Stimulated activated CD4-positive, alpha-beta T cell treated with anti-CD3 and anti-CD28 coated beads, Interleukin-2, amount 100 ng/mL, for 24 hours (primary cell): Measurements from ENCODE around the gene ZFP62.
"Not testable (repeated sequence)": the region's sequence is repeated elsewhere in the genome, so short reads cannot be mapped to it uniquely, and the experiment has no call there.

Experiments
- DNase-seq, 2 donors: peaks; one replicate each; pipeline ENCODE4 v3.0.0-alpha.2; 2020

ZFP62 gene

DNA sequence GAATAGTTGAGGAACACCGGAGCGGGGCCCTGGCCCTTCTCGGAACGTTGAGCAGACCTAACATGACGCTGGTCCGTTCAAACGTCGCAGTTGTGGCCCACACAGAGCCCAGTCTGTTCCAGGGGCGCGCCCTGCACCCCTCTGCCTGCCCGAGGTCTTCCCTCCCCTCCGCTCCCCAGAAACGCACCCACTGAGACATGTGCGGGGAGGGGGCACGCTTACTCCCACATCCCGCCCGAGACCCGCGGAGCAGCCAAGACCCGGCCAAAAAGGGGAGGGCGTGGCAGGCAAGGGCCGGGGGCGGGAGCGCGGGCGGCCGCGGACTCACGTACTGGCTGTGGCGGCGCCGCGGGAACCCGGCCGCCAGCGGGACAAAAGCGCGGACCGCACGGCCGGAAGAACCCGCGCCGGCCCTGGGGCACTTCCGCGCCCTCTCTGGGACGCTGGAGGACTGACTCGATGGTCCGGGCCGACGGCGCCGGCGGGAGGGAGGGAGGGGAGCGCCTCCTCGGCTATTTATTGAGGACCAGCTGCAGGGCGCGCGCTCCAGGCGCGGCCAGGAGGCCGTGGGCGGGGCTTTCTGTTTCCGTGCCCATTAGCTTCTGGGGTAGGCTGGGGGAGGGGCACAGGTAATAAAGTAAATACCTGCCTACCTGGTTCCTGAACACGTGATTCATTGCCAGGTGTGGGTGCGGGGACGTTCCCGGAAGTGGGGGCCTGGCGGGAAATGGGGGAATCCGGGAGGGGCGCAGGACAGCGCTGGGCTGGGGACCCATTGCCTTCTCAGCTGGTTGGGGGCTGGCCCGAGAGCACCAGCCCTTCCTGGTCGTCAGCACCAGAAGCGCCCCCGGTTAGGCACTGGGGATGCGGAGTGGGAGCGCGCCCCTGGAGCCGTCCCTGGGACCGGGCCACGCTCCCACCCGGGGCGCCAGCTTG, at the start of gene ZFP62:
Gene ZFP62 (minus strand): TSS at position 390 of the 936 bp plus-strand sequence. CDS start 57 bp downstream, at position 333.
- peak; percentile 86 to 88 for DNase-seq

DNA sequence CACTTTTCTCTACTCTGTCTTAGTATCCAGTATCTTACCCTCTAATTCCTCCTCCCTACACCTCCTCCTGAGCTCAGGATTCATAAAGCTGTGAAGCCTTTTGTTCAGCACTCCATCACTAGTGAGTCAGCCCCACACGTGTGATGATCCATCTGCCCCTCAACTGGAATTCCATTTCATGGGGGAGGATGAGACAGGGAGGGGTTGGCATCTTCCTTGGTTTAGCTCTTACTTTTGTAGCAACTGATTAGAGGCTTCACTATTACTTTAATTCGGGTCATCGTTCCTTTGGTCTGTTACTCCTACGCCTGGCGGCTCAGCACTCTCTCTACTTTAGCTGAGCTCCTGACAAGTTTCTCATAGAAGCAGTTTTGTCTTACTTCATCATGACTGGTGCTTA, 49.7 kb upstream of the ZFP62 start:
- DNase-seq = no peak

DNA sequence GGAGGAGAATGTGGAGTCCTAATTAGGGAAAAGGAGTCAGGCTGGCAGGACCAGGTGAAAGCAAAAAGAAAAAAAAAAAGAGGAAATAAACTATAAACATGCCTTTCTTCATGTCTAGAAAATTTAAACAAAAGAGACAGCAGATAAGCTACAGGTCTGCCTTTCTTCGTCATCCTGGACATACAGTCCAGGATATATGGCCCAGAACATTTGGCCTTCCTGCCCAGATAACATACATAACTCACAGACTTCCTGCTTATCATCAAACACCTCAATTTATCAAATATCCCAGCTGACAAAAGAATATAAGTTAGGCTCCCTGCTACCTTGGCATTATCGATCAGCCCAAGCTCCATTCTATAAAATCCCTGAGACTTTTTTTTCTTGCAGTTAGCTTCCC, 49.1 kb upstream of the ZFP62 start:
- DNase-seq = no peak

DNA sequence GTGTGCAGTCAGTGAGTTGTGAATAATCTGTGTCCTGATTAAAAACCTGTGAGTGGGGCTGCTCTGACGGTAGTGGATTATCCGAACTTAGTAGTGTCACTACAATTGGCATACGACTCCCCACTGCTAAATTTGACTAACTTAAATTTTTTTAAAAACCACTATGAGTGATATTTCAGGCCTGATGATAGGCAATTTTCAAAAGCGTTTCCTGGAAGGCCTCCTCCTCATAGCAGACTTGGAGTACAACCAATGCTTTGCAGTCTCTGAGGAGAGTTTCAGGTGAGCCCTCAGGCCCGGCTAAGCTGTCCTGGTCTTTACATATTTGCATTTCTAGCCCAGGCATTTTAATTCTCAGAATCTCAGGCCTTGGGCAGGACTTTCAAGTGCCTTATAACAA, 48.7 kb upstream of the ZFP62 start:
- DNase-seq = no peak

DNA sequence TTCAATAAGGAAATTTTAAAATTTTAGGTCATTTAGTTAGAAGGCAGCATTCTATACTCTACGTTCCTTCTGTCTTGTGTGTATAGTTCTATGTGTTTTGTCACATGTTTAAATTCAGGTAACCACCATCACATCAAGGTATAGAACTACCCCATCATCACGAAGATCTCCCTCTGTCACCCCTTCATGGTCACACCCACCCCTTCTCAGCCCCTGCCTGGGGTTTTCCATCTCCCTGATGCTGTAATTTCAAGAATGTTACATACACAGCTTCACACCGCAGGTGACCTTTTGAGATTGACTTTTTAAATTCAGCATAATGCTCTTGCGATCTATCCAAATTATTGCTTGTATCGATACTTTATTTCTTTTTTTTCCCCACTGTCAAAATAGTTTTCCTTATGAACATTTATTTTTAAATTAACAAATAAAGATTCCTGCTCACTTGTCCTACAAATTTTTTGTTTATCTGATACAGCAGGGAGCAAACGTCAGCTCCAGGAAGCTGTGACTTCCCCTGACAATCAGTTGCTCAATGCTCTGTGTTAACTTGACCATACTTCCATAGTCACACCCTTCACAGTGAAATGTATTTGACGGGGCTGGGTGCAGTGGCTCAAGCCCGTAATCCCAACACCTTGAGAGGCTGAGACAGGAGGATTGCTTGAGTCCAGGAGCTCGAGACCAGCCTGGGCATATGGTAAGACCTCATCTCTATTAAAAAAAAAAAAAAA, 48.1 kb upstream of the ZFP62 start:
- DNase-seq = no peak

DNA sequence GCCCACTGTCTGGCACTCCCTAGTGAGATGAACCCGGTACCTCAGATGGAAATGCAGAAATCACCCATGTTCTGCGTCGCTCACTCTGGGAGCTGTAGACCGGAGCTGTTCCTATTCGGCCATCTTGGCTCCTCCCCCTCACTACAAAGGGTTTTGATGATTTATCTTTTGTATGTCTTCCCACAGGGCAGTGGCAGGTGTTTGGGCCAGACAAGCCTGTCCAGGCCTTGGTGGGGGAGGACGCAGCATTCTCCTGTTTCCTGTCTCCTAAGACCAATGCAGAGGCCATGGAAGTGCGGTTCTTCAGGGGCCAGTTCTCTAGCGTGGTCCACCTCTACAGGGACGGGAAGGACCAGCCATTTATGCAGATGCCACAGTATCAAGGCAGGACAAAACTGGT, 47.3 kb upstream of the ZFP62 start:
- DNase-seq = no peak

DNA sequence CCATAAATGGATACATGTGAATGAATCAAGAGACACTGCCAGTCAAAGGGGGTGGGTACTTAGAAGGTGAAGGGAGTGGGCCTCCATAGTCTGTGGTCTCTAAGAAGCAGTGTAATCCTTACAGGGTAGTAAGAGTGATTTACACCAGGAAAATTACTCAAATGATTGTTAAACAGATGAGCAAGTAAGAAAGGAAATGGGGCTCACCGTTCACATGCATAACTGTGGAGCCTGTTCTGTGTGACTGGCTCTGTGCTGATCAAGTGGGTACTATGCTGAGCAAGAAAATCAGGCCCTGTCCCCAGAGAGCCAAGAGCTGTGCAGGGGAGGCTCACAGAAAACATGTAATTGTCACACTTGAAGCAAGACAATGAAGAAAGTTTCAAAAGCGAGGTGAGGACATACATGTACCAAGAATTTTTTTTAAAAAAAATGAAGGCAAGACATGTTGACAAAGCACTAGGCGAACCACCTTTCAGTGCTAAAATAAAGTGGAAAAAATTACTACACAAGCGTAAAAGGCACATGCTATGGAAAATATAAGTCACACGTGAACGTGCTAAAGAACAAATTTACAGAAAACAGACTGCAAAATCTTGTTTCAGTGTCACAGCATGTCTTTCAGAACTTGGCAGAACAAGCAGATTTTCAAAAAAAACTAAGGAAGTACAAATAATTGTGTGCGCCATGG, 40.4 kb upstream of the ZFP62 start:
- no peak for DNase-seq

DNA sequence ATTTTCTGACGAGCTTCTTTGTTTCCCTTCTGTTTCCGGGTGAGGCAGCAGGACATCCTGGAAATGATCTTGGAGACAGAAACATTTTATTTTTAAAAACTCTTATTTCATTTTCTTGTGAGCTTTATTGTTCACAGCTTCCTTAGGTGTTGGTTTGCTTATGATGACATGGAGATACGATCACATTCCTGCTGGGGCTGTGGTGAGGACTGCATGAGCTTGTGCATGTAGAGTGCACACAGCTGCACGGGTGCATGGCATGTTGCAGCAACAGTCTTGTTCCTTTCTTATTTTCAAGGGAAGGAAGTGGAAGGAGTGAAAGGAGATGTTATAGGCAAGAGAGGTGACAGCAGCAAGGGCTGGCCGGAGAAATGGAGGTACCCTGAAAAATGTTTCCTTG, 39.1 kb upstream of the ZFP62 start:
- no peak for DNase-seq

DNA sequence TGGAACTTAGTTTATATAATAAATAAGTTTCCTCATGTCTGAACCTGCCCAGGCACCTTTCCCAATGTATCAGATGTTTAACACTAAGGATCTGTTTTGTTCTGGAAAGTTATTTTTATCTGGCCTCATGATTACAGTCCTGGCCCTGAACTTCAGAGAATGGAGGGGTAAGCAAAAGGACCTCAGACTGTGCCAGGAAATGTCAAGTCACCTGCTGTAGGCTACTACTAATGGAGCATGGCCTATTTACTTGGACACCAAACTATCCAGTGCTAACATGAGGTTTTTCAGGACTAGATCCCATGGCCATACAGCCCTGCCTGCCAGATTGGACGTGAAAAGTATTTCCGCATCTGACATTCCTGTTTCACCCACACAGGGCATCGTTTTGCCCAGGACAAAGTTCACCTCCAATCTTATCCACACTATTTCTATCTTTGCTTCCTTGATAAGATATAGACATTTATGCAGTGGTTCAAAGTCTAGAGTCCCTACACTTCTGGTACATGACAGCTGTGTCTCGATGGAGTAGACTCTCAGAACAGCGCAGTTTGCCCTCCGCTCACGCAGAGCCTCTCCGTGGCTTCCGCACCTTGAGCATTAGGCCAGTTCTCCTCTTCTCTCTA, 37.7 kb upstream of the ZFP62 start, which contains the start of gene BTNL8:
Gene BTNL8 (plus strand): TSS at position 539 of the 626 bp plus-strand sequence. CDS start 152 bp downstream, outside the sequence.
- no peak for DNase-seq

DNA sequence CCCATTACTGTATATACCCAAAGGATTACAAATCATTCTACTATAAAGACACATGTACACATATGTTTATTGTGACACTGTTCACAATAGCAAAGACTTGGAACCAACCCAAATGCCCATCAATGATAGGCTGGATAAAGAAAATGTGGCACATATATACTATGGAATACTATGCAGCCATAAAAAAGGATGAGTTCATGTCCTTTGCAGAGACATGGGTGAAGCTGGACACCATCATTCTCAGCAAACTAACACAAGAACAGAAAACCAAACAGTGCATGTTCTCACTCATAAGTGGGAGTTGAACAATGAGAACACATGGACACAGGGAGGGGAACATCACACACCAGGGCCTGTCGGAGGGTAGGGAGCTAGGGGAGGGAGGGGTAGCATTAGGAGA, 34.3 kb upstream of the ZFP62 start:
- DNase-seq = not testable (repeated sequence)

DNA sequence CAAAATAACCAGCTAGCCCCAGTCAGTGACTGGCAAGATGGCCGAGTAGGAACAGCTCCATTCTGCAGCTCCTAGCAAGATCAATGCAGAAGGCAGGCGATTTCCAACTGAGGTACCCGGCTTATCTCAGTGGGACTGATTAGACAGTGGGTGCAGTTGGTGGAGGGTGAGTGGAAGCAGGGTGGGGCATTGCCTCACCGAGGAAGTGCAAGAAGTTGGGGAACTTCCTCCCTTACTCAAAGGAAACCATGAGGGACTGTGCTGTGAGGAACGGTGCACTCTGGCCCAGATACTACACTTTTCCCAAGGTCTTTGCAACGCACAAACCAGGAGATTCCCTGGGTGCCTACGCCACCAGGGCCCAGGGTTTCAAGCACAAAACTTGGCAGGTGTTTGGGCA, 28.3 kb upstream of the ZFP62 start:
- no peak for DNase-seq

DNA sequence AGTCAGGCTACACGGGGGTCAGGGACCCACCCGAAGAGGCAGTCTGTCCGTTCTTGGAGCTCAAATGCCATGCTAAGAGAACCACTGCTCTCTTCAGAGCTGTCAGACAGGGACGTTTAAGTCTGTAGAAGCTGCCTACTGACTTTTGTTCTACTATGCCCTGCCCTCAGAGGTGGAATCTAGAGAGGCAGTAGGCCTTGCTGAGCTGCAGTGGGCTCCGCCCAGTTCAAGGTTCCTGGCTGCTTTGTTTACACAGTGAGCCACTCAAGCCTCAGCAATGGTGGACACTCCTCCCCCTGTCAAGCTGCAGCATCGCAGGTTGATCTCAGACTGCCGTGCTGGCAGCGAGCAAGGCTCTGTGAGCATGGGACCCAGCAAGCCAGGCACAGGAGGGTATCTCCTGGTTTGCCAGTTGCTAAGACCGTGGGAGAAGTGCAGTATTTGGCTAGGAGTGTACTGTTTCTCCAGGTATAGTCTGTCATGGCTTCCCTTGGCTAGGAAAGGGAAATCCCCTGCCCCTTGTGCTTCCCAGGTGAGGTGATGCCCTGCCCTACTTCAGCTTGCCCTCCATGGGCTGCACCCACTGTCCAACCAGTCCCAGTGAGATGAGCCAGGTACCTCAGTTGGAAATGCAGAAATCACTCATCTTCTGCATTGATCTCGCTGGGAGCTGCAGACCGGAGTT, 24.9 kb upstream of the ZFP62 start:
- not testable (repeated sequence) for DNase-seq

DNA sequence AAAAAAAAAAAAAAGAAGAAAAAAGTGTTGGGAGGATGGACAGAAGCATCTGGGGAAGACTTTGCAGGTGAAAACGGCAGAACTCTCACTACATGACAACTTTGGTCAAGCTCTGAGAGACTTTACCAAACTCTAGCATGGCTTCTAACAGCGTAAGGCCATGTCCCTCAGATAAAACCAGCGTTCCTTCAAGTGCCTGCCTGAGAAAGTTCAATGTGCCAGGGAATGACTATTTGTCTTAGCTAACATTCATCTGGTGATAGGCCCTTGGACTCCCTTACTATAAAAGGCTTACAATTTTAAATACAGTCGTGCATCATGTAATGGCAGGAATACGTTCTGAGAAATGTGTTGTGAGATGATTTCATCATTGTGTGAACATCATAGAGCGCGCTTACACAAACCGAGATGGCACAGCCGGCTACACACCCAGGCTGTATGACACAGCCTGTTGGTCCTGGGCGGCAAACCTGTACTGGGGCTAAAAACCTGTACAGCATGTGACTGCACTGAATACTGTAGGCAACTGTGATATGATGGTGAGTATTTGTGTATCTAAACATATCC, 14.9 kb upstream of the ZFP62 start:
- no peak for DNase-seq

DNA sequence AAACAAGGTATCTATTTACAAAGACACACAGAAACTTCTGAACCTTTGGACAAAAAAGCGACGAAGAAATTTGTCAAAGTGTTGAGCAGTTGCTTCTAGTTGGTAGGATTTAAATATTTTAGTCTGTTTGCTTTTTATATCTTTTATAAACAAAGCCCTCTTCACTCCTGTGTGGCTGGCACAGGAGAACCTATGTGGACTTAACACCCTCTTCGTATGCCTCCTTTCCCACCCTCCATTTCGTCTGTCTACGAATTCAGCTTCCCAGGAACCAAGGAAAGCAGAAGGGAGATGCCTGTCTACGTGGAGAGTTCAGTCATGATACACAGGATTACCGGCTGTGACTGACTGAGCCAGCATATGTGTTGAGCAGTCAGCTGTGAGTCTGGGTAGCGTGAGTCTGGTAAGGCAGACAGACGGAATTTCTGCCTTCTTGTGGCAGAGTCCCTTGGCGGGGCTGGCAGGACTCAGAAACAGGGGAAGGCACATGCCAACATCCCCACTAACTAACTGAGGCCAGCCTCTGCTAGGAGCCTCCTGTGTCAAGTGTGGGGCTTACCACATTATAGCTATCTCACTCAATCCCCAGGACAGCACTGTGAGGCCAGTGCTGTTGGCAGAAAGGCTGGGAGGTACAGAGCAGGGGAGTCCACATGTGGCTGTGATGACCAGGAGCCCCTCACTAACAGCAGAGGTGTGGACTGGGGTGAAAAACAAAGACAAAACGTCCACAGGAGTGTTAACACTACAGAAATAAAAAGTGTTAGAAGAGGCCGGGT, 13.9 kb upstream of the ZFP62 start:
- DNase-seq = no peak

DNA sequence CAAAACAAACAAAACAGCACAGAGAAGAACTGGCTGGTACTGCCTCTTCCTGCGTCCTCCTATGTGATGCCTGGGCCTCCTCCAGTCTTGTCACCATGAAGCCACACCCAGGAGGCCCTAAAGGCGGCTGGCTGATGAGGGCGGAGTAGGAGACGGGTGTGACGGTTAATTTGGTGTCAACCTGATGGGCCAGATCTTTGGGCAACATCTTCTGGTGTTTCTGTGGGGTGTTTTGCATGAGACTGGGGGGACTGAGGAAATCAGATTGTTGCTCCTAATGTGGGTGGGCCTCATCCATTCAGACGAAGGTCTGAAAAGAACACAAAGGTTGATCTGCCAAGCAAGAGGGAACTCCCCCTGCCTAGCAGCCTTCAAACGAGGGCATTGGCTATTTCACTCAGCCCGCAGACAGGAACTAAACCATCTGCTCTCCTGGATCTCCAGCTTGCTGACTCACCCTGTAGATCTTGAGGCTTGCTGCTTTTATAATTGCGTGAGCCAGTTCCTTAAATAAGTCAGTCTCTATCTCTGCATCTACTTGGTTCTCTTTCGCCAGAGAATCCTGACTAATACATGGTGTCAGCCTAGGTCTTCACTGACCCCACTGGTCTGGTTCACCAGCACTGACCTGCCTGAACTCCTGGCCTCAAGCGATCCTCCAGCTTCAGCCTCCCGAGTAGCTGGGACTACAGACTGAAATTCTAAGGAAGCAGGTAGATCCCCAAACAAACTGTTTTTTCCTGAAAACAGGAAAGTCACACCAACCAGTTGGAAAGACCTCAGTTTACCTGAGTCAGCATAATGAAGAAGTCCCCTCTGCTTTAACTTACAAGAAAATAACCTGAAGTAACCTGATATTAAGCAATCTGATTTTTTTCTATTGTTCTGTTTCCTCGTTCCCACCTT, 12.8 kb upstream of the ZFP62 start:
- no peak for DNase-seq

DNA sequence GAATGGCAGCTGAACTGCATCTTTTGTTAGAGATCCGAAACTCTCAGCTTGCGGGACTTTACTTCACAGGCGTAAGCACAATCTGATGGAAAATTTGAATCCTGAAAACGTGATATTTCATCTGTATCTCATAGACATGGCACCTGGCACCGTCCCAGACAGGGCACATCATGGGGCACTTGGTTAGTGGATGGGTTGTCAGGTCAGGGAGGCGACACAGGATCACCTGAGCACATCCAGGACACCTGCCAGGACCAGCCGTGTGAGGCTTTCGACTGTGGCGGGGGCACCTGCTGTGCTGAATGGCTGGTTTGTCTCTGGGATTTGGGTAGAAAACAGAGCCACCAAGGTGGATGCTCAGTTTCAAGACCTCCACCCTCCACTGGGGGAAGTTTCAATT, 11.3 kb upstream of the ZFP62 start:
- DNase-seq = no peak

DNA sequence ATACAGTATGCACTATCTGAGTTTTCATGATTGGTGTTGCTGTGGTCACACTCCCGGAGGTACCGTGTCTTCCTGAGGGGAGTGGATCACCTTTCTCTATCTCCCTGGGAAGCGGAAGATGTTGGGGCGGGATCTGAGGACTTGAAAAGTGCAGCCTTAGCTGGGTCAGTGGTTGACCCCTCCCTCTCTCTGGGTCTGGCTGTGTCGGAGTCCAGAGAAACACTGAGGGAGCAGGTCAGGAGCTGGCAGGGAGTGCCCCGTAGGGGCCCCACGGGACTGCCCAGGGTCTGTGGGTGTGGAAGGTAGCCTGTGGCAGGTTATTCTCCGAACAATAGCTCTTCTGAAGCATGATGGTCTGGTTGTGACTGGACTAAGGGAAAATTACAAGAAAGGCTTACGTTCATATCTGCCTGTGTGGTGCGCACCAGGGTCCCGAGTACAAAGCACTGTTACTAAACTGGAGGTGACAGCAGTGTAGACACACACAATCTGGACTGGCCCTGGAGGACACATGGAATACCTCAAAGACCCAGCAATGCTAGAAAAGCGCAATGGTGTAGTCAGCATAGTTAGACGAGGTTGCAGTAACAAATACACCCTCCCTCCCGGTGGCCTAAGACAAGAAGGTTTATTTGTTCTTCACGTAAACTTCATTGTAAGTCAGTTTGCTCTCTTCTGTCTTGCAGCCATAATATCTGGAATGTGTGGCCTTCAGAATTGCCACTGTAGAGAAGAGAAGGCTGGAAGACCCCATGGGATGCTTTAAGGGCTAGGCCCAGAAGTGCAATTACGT, 9.4 kb upstream of the ZFP62 start:
- no peak for DNase-seq

DNA sequence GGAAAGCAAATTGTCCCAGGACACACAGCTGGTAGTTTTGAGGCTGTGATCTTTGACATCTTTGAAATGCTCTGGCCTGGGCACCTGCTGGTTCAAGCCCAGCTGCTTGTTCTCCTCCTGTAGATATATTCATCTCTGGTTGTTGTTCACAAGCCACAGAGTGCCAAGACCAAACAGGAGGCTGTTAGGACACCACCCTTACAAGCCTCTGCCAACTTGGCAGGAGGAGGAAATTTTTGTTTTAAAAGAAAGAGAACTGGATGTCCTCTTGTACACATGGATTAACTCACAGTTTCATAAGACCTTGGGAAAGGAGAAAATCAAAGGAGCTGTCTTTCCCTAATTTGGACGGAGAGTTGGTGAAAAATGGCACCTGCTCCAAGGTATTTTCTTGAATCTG, 8.5 kb upstream of the ZFP62 start:
- DNase-seq = no peak

DNA sequence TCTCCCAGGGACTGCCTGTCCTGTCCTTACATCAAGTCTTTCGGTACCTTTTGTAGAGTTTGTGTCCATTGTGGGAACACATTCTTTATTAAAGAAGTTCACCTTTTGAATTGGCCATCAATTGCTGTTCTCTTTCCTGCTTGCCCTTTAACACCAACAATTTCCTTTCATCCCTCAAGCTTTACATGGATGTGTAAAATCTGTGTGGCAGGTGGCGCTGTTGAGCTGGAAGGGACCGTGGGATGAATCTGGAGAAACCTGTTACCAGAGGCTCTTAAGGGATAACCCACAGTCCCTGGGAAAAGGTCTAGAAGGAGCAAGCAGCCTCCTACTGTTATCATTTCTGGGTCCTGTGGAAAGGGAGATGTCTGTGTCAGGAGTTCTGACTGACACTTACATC, 7.9 kb upstream of the ZFP62 start:
- DNase-seq = peak; percentile 75 to 82
